Tibial nerve (tissue), 4 donors: Measurements from ENCODE around the gene SPSB4. TPM values are rescaled to one million over a fixed set of nuclear protein-coding genes. Genes with fewer than 3 reads are reported as not detected.

ENCODE experiments used
- DNase-seq, 2 donors: peaks; one replicate each; pipeline ENCODE4 v3.0.0-alpha.2; 2019; ENCODE audit warnings: low spot score in 2 of 2
- H3K27ac ChIP-seq, 4 donors: fragments of 200-600 bp; sonication (generic) in 3 of 4; one replicate each; pipeline ENCODE4 v1.5.1; 2017 to 2019; ENCODE audit warnings: mild to moderate bottlenecking in 1 of 4
- H3K27me3 ChIP-seq, 2 donors: fragments of 200-600 bp; sonication (generic) in 1 of 2; one replicate each; pipeline versions ENCODE4 v1.5.1 to v1.6.0; 2017 to 2019
- H3K36me3 ChIP-seq, 3 donors: fragments of 200-600 bp; sonication (generic); one replicate each; pipeline ENCODE4 v1.5.1; 2018 to 2019
- H3K4me1 ChIP-seq, 4 donors: fragments of 200-600 bp; sonication (generic) in 3 of 4; one replicate each; pipeline ENCODE4 v1.5.1; 2017 to 2019
- H3K4me3 ChIP-seq, 4 donors: fragments of 200-600 bp; sonication (generic) in 3 of 4; one replicate each; pipeline ENCODE4 v1.5.1; 2017 to 2019; ENCODE audit warnings: mild to moderate bottlenecking in 1 of 4, moderate library complexity in 1 of 4
- H3K9me3 ChIP-seq, 4 donors: fragments of 200-600 bp; sonication (generic) in 3 of 4; one replicate each; pipeline ENCODE4 v1.5.1; 2017 to 2019
- CTCF ChIP-seq, 5 experiments: fragments of 200-600 bp in 3 of 5; fragments of 450-650 bp in 2 of 5; sonication (generic) in 3 of 5; IDR thresholded peaks; one replicate each; pipeline ENCODE4 v1.5.1; 2016 to 2019; ENCODE audit warnings: antibody characterized with exemption in 5 of 5, mild to moderate bottlenecking in 3 of 5, moderate library complexity in 2 of 5
- EP300 ChIP-seq, 2 donors: sonication (generic); formaldehyde crosslinking; IDR thresholded peaks; one replicate each; pipeline ENCODE4 v1.6.1; 2017; ENCODE audit warnings: antibody characterized with exemption in 2 of 2, mild to moderate bottlenecking in 1 of 2
- POLR2A ChIP-seq, 2 donors: fragments of 450-650 bp; IDR thresholded peaks; one replicate each; pipeline ENCODE4 v1.6.1; 2017; ENCODE audit warnings: antibody characterized with exemption in 2 of 2, mild to moderate bottlenecking in 2 of 2, moderate library complexity in 2 of 2
- WGBS, 2 donors: methylation state at CpG; one replicate each; pipeline ENCODE4 v1.1.5; 2018; 5-methylcytosine and 5-hydroxymethylcytosine counted together
- total RNA-seq, 4 donors: library from RNA; depleted of rRNA; stranded (reverse); fragments of >200 nt; gene quantifications; one replicate each; pipeline ENCODE4 v1.1.0, GENCODE V29; 2016

The SPSB4 gene
- total RNA-seq, result 1 to 10 TPM in 1 of 4 donors, under 1 TPM in 1, not detected in 2; 0.63 to 2.0 TPM

- peak within 1 kb of the TSS in 3 of 4 donors; percentile 12 to 52 (median 20) for H3K4me3 ChIP-seq
- H3K36me3 ChIP-seq, result no peaks in the 10 kb centered on the region
- H3K4me1 ChIP-seq, result peaks cover 0 to 28% (median 9%) of the 10 kb centered on the region in 4 donors
- no peak within 1 kb of the TSS for H3K27ac ChIP-seq
- H3K27me3 ChIP-seq, result peaks cover 0 to 48% of the 10 kb centered on the region in 2 donors
- 6 to 9% methylated on average over 37 to 62 of the region's 68 CpGs for WGBS, 2 donors
- H3K9me3 ChIP-seq, result no peaks in the 10 kb centered on the region
- TF ChIP-seq CTCF (IDR thresholded peaks at IDR 0.05) (peak in 1 of 5 experiments; percentile 53), POLR2A (IDR thresholded peaks at IDR 0.05) (no peak)
- DNase-seq, result no peak
Measured at GRCh38 chr3:141050576-141051442, at the start of gene SPSB4. TSS of gene SPSB4 (plus strand) at chr3:141051347. CDS start at chr3:141066105, 14,758 bp downstream.

- Histone ChIP-seq H3K4me3 (no peak overlapping the region), H3K4me1 (no peaks in the 10 kb centered on the region), H3K27ac (no peak overlapping the region), H3K36me3 (no peaks in the 10 kb centered on the region), H3K27me3 (peaks cover 0 to 8% of the 10 kb centered on the region in 2 donors), H3K9me3 (no peaks in the 10 kb centered on the region)
- WGBS, 2 donors, result 95 to 100% methylated on average over 1 of the region's 1 CpG
- TF ChIP-seq POLR2A (IDR thresholded peaks at IDR 0.05), result no peak
- TF ChIP-seq EP300 (IDR thresholded peaks at IDR 0.05), result no peak
- TF ChIP-seq CTCF (IDR thresholded peaks at IDR 0.05), result no peak
- DNase-seq, result no peak
Measured at GRCh38 chr3:141006344-141006743, 44.8 kb upstream of the SPSB4 start.

- no peak for TF ChIP-seq CTCF (IDR thresholded peaks at IDR 0.05)
- no peak for TF ChIP-seq EP300 (IDR thresholded peaks at IDR 0.05)
- TF ChIP-seq POLR2A (IDR thresholded peaks at IDR 0.05), result no peak
- DNase-seq, result no peak
- H3K9me3 ChIP-seq, result no peaks in the 10 kb centered on the region
- WGBS, 2 donors, result 59 to 61% methylated on average over 3 of the region's 3 CpGs
- H3K4me3 ChIP-seq, result no peak overlapping the region
- peaks cover 0 to 8% of the 10 kb centered on the region in 2 donors for H3K27me3 ChIP-seq
- H3K36me3 ChIP-seq, result no peaks in the 10 kb centered on the region
- no peaks in the 10 kb centered on the region for H3K4me1 ChIP-seq
- H3K27ac ChIP-seq, result no peak overlapping the region
Measured at GRCh38 chr3:141009496-141009895, 41.7 kb upstream of the SPSB4 start.

GRCh38 chr3:141011232-141011996 lies 39.7 kb upstream of the SPSB4 start:
- DNase-seq, result peak; percentile 45 to 70
- no peak overlapping the region for H3K27ac ChIP-seq
- no peaks in the 10 kb centered on the region for H3K4me1 ChIP-seq
- H3K27me3 ChIP-seq, result peaks cover 0 to 8% of the 10 kb centered on the region in 2 donors
- no peaks in the 10 kb centered on the region for H3K9me3 ChIP-seq
- TF ChIP-seq CTCF (IDR thresholded peaks at IDR 0.05) (peak; percentile 54 to 78 (median 61)), POLR2A (IDR thresholded peaks at IDR 0.05) (no peak), EP300 (IDR thresholded peaks at IDR 0.05) (no peak)
- 18 to 21% methylated on average over 13 of the region's 13 CpGs for WGBS, 2 donors
- H3K36me3 ChIP-seq, result no peaks in the 10 kb centered on the region
- no peak overlapping the region for H3K4me3 ChIP-seq

DNA sequence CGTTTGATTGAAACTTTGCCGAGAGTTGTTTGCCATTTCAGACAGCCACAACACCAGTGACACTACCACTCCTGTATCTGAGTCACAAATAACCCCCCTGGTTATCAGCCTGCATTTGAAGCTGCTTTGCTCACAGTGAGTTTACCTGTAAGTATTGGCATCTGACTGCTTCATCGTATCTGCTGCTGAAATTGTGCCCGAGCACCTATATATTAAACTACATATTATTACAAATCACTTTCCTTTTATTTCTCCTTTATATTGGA lies 39.2 kb upstream of the SPSB4 start:
- Histone ChIP-seq H3K9me3 (no peaks in the 10 kb centered on the region), H3K36me3 (no peaks in the 10 kb centered on the region), H3K4me3 (no peak overlapping the region), H3K4me1 (no peaks in the 10 kb centered on the region), H3K27me3 (peaks cover 0 to 8% of the 10 kb centered on the region in 2 donors), H3K27ac (no peak overlapping the region)
- WGBS, 2 donors, result 62 to 65% methylated on average over 4 of the region's 4 CpGs
- no peak for TF ChIP-seq POLR2A (IDR thresholded peaks at IDR 0.05)
- DNase-seq, result no peak
